HepG2 (cell line): ENCODE results near the gene TLR1. TPM values are rescaled to one million over a fixed set of nuclear protein-coding genes. Genes with fewer than 3 reads are reported as not detected.

Experiments
- ATAC-seq: fragments of 200-7000 bp; cut with Tn5 transposase; 3 replicates; pipeline ENCODE4 v1.9.1; 2020; ENCODE audit warnings: mild to moderate bottlenecking, moderate library complexity
- BruUV-seq: library from RNA; stranded (reverse); fragments of 400-500 nt; replicated peaks from 2 replicates; lab custom pipeline; 2021; lab: Mats Ljungman, UMichigan
- CTCF ChIA-PET: fragments of 300-600 bp; formaldehyde crosslinking; extraction: SDS; loops from one replicate; lab custom pipeline; 2021; ENCODE audit warnings: low total read pairs, inconsistent platforms, low intra/inter-chr PET ratio; lab: Yijun Ruan, JAX
- POLR2A ChIA-PET: fragments of 350-600 bp; sonication (Branson Sonifier 250); formaldehyde crosslinking; loops from one replicate; lab custom pipeline; 2020; ENCODE audit warnings: antibody characterized with exemption, inconsistent platforms; lab: Yijun Ruan, JAX
- DNase-seq: peaks from one replicate; pipeline ENCODE4 v3.0.0-alpha.2; 2015; ENCODE audit warnings: low spot score
- FAIRE-seq: peaks from 3 replicates; lab custom pipeline; 2011; peaks lifted over from hg19 to GRCh38; lab: Jason Lieb, UNC
- H2AFZ ChIP-seq: one replicate; pipeline ENCODE4 v1.6.1; 2011; ENCODE audit warnings: low read length, inconsistent platforms
- H3K27ac ChIP-seq: fragments of 300-600 bp; 3 replicates; pipeline ENCODE4 v1.8.0; 2011; ENCODE audit warnings: mixed run types, mild to moderate bottlenecking, mixed read lengths, low read length, inconsistent platforms; ENCODE audit not compliant: insufficient read depth; ENCODE audit errors: extremely low read length
- H3K27me3 ChIP-seq, 2 experiments: fragments of 200-600 bp in 1 of 2; 2 replicates in 1 of 2; 3 replicates in 1 of 2; pipeline versions ENCODE4 v1.6.0 to v1.8.0; 2011; ENCODE audit warnings: low read length in 2 of 2, mild to moderate bottlenecking in 2 of 2, moderate library complexity in 2 of 2, inconsistent platforms in 1 of 2; ENCODE audit not compliant: insufficient read depth in 2 of 2, control insufficient read depth in 1 of 2
- H3K36me3 ChIP-seq, 2 experiments: fragments of 200-600 bp in 1 of 2; replicated peaks in 1 of 2; 2 replicates in 1 of 2; 3 replicates in 1 of 2; pipeline versions ENCODE4 v1.5.1 to v1.8.0; 2011; ENCODE audit warnings: low read length in 2 of 2, inconsistent platforms in 1 of 2; ENCODE audit not compliant: insufficient read depth in 2 of 2, control insufficient read depth in 1 of 2
- H3K4me1 ChIP-seq: 2 replicates; pipeline ENCODE4 v1.5.1; 2012; ENCODE audit warnings: low read length, inconsistent platforms; ENCODE audit not compliant: insufficient read depth
- H3K4me2 ChIP-seq: 2 replicates; pipeline ENCODE4 v1.6.0; 2011; ENCODE audit warnings: low read depth, low read length, inconsistent platforms
- H3K4me3 ChIP-seq, 3 experiments: fragments of 200-600 bp in 1 of 3; sonication (generic), shearing (Covaris generic) in 1 of 3; replicated peaks in 1 of 3; 2 replicates each; pipeline ENCODE4 v1.5.1; 2011 to 2016; ENCODE audit warnings: low read length in 3 of 3, inconsistent platforms in 2 of 3, low read depth in 2 of 3, mild to moderate bottlenecking in 2 of 3, control low read depth in 1 of 3, mixed read lengths in 1 of 3; ENCODE audit not compliant: insufficient read depth in 1 of 3
- H3K79me2 ChIP-seq: one replicate; pipeline ENCODE4 v1.6.1; 2011; ENCODE audit warnings: low read length, inconsistent platforms; ENCODE audit not compliant: insufficient read depth
- H3K9ac ChIP-seq: 2 replicates; pipeline ENCODE4 v1.6.0; 2011; ENCODE audit warnings: mild to moderate bottlenecking, low read depth, low read length, inconsistent platforms; ENCODE audit not compliant: insufficient read depth
- H3K9me3 ChIP-seq: 2 replicates; pipeline ENCODE4 v1.5.1; 2012; ENCODE audit warnings: mild to moderate bottlenecking, low read length
- H4K20me1 ChIP-seq: 2 replicates; pipeline ENCODE4 v1.6.0; 2011; ENCODE audit warnings: inconsistent platforms, mild to moderate bottlenecking, low read length, moderate library complexity; ENCODE audit not compliant: insufficient read depth
- CBX1 ChIP-seq: IDR thresholded peaks from one replicate; pipeline ENCODE4 v1.6.1; 2016; ENCODE audit warnings: antibody characterized with exemption, low read depth
- CEBPG ChIP-seq: IDR thresholded peaks from 2 replicates; pipeline ENCODE4 v1.6.1; 2016
- CREM ChIP-seq, 2 experiments: sonication (generic) in 1 of 2; formaldehyde crosslinking in 1 of 2; IDR thresholded peaks; 2 replicates each; pipeline versions ENCODE4 v1.4.0 to v1.6.1; 2016 to 2020; ENCODE audit warnings: antibody characterized with exemption in 1 of 2, mild to moderate bottlenecking in 1 of 2, missing genetic modification reagents in 1 of 2
- GFI1 ChIP-seq: sonication (generic); formaldehyde crosslinking; IDR thresholded peaks from 2 replicates; pipeline ENCODE4 v1.5.0; 2020; ENCODE audit warnings: missing genetic modification reagents, mild to moderate bottlenecking, borderline replicate concordance
- NONO ChIP-seq, 2 experiments: fragments of 450-650 bp in 1 of 2; sonication (generic) in 1 of 2; formaldehyde crosslinking in 1 of 2; IDR thresholded peaks in 1 of 2; conservative IDR thresholded peaks in 1 of 2; 2 replicates each; pipeline versions ENCODE4 v1.6.1 to v1.8.0; 2017 to 2022; ENCODE audit warnings: mild to moderate bottlenecking in 1 of 2, missing genetic modification reagents in 1 of 2, moderate library complexity in 1 of 2
- POLR2G ChIP-seq: fragments of 200-400 bp; formaldehyde crosslinking; IDR thresholded peaks from 2 replicates; pipeline ENCODE4 v1.6.1; 2018; ENCODE audit warnings: mild to moderate bottlenecking, low read depth, low read length, moderate library complexity
- RAD21 ChIP-seq: fragments of 450-650 bp; formaldehyde crosslinking; IDR thresholded peaks from 2 replicates; pipeline ENCODE4 v1.5.0; 2020; ENCODE audit warnings: mild to moderate bottlenecking
- RFX1 ChIP-seq: fragments of 450-650 bp; IDR thresholded peaks from 2 replicates; pipeline ENCODE4 v1.6.1; 2017
- SMYD3 ChIP-seq: sonication (generic); formaldehyde crosslinking; IDR thresholded peaks from 2 replicates; pipeline ENCODE4 v1.8.1; 2023; ENCODE audit warnings: mild to moderate bottlenecking, missing genetic modification reagents
- SP140L ChIP-seq: sonication (generic); formaldehyde crosslinking; IDR thresholded peaks from 2 replicates; pipeline ENCODE4 v1.4.0; 2020; ENCODE audit warnings: missing genetic modification reagents, borderline replicate concordance
- SYNCRIP ChIP-seq: fragments of 200-400 bp; formaldehyde crosslinking; IDR thresholded peaks from 2 replicates; pipeline ENCODE4 v1.6.1; 2018; ENCODE audit warnings: mild to moderate bottlenecking, low read depth, low read length; ENCODE audit not compliant: insufficient read depth
- TBX3 ChIP-seq: fragments of 450-650 bp; IDR thresholded peaks from 2 replicates; pipeline ENCODE4 v1.6.1; 2017; ENCODE audit warnings: antibody characterized with exemption, mild to moderate bottlenecking, inconsistent platforms, borderline replicate concordance
- TCF12 ChIP-seq, 2 experiments: fragments of 450-650 bp in 1 of 2; sonication (generic) in 1 of 2; formaldehyde crosslinking in 1 of 2; IDR thresholded peaks; 2 replicates each; pipeline versions ENCODE4 v1.6.1 to v1.8.0; 2017 to 2022; ENCODE audit warnings: antibody characterized with exemption in 1 of 2, mild to moderate bottlenecking in 1 of 2, missing genetic modification reagents in 1 of 2, moderate library complexity in 1 of 2
- ZBTB43 ChIP-seq: sonication (generic); formaldehyde crosslinking; conservative IDR thresholded peaks from 2 replicates; pipeline ENCODE4 v1.4.0; 2020; ENCODE audit warnings: missing genetic modification reagents
- ZNF770 ChIP-seq: sonication (generic); formaldehyde crosslinking; IDR thresholded peaks from 2 replicates; pipeline ENCODE4 v1.5.0; 2020; ENCODE audit warnings: mild to moderate bottlenecking, missing genetic modification reagents
- WGBS: methylation state at CpG from one replicate; pipeline ENCODE4 v1.1.6; 2017; ENCODE audit warnings: low lambda C conversion rate; 5-methylcytosine and 5-hydroxymethylcytosine counted together
- in situ Hi-C: cut with HindIII; loops from 2 replicates; pipeline ENCODE4 v1.10.0; 2017; ENCODE audit warnings: low pct_unique_long_range_greater_than_20kb; ENCODE audit not compliant: extremely low pct_ligation_motif_present
- intact Hi-C: fragments of 100-400 bp; cut with micrococcal nuclease; formaldehyde crosslinking; loops from one replicate; pipeline ENCODE4 v1.10.0; 2022; ENCODE audit not compliant: unreplicated experiment
- polyA plus RNA-seq, 8 experiments: library from polyadenylated mRNA; depleted of rRNA in 3 of 8; stranded (reverse) in 7 of 8; unstranded in 1 of 8; fragments of >200 nt; fragmentation: Illumina TruSeq in 4 of 8; extraction: Trizol in 4 of 8; gene quantifications; 2 replicates each; pipeline versions ENCODE4 v1.2.1 to v1.2.3, GENCODE V29; 2011 to 2016; ENCODE audit warnings: low read depth in 4 of 8, missing spikeins in 1 of 8, mixed read lengths in 1 of 8; ENCODE audit not compliant: insufficient read depth in 1 of 8
- total RNA-seq, 5 experiments: library from RNA; depleted of rRNA; stranded (reverse); fragments of >200 nt; fragmentation: Illumina TruSeq; extraction: Trizol; gene quantifications; 2 replicates each; pipeline ENCODE4 v1.2.3, GENCODE V29; 2016; ENCODE audit warnings: low read depth in 1 of 5

TLR1 gene
- total and polyA plus RNA-seq, 2 of the 13 experiments (the other 11 are each of a cell fraction or from before 2014, with no cell fraction given): 0.08 to 0.11 TPM

- H3K36me3 ChIP-seq: no peaks in the 10 kb centered on the region
- H3K79me2 ChIP-seq: no peaks in the 10 kb centered on the region
- TF ChIP-seq GFI1 (CRISPR knock-in tag): no peak
- no peaks in the 10 kb centered on the region for H3K4me1 ChIP-seq
- CTCF ChIA-PET: no interaction called here
- in situ Hi-C loops (no loop called here), intact Hi-C loops (no loop called here)
- POLR2A ChIA-PET: no interaction called here
- no peak overlapping the region for H3K9ac ChIP-seq
- no peaks in the 10 kb centered on the region for H3K9me3 ChIP-seq
- H3K4me2 ChIP-seq: no peak overlapping the region
- H3K27ac ChIP-seq: no peak overlapping the region
- WGBS: 39% methylated on average over 2 of the region's 2 CpGs
- BruUV-seq: no TSS peak
- H3K27me3 ChIP-seq: peaks cover 0 to 7% of the 10 kb centered on the region in 2 experiments; a peak in 2 of 5 replicates
- no peak overlapping the region for H3K4me3 ChIP-seq
- no peak for DNase-seq
- no peak for FAIRE-seq
- ATAC-seq: no peak
- no peaks in the 10 kb centered on the region for H4K20me1 ChIP-seq
- H2AFZ ChIP-seq: no peak overlapping the region
Measured at GRCh38 chr4:38837849-38838248, 33.3 kb upstream of the TLR1 start.

- H3K36me3 ChIP-seq: no peaks in the 10 kb centered on the region
- BruUV-seq: no TSS peak
- H3K27me3 ChIP-seq: peaks cover 0 to 4% of the 10 kb centered on the region in 2 experiments; a peak in 2 of 5 replicates
- no peaks in the 10 kb centered on the region for H3K4me1 ChIP-seq
- CTCF ChIA-PET: no interaction called here
- no peaks in the 10 kb centered on the region for H3K9me3 ChIP-seq
- ATAC-seq (no peak), DNase-seq (no peak), FAIRE-seq (no peak)
- H2AFZ ChIP-seq: no peak overlapping the region
- H3K4me3 ChIP-seq: no peak overlapping the region
- in situ Hi-C loops (no loop called here), intact Hi-C loops (no loop called here)
- H3K9ac ChIP-seq: no peak overlapping the region
- no peak overlapping the region for H3K27ac ChIP-seq
- H3K79me2 ChIP-seq: no peaks in the 10 kb centered on the region
- no peak overlapping the region for H3K4me2 ChIP-seq
- POLR2A ChIA-PET: no interaction called here
- no peaks in the 10 kb centered on the region for H4K20me1 ChIP-seq
- TF ChIP-seq TCF12 (IDR thresholded peaks at IDR 0.05) (no peak), TCF12 (CRISPR knock-in tag; IDR thresholded peaks at IDR 0.05) (no peak), CEBPG (no peak), SP140L (CRISPR knock-in tag) (no peak), NONO (IDR thresholded peaks at IDR 0.05) (no peak), NONO (CRISPR knock-in tag; conservative IDR thresholded peaks at IDR 0.05) (no peak), SYNCRIP (no peak), RFX1 (no peak), RAD21 (CRISPR knock-in tag) (no peak), CREM (IDR thresholded peaks at IDR 0.05) (no peak), CREM (CRISPR knock-in tag; IDR thresholded peaks at IDR 0.05) (no peak), ZBTB43 (CRISPR knock-in tag) (no peak), CBX1 (no peak), POLR2G (no peak), TBX3 (no peak), SMYD3 (CRISPR knock-in tag) (no peak), ZNF770 (CRISPR knock-in tag) (no peak)
Measured at GRCh38 chr4:38837334-38837733, 32.7 kb upstream of the TLR1 start.
